KOPT-K1 (cell line): Measurements from ENCODE around the gene RASGRP2.
A peak's percentile ranks its signal among the peaks of the same experiment; 100 is the strongest.

Experiments
- H3K27ac ChIP-seq: fragments of 200-600 bp; sonication (generic); 2 replicates; pipeline ENCODE4 v1.5.1; 2016; ENCODE audit warnings: antibody characterized with exemption, mild to moderate bottlenecking, low read depth, low read length; ENCODE audit not compliant: poor library complexity, severe bottlenecking
- H3K36me3 ChIP-seq: fragments of 200-600 bp; sonication (generic); 2 replicates; pipeline ENCODE4 v1.5.1; 2017; ENCODE audit warnings: antibody characterized with exemption, mild to moderate bottlenecking, low read length, moderate library complexity; ENCODE audit not compliant: insufficient read depth
- H3K9me3 ChIP-seq: fragments of 200-600 bp; sonication (generic); 2 replicates; pipeline ENCODE4 v1.5.1; 2017; ENCODE audit warnings: antibody characterized with exemption, low read length, mild to moderate bottlenecking; ENCODE audit not compliant: insufficient read depth, poor library complexity, severe bottlenecking

RASGRP2 gene

DNA sequence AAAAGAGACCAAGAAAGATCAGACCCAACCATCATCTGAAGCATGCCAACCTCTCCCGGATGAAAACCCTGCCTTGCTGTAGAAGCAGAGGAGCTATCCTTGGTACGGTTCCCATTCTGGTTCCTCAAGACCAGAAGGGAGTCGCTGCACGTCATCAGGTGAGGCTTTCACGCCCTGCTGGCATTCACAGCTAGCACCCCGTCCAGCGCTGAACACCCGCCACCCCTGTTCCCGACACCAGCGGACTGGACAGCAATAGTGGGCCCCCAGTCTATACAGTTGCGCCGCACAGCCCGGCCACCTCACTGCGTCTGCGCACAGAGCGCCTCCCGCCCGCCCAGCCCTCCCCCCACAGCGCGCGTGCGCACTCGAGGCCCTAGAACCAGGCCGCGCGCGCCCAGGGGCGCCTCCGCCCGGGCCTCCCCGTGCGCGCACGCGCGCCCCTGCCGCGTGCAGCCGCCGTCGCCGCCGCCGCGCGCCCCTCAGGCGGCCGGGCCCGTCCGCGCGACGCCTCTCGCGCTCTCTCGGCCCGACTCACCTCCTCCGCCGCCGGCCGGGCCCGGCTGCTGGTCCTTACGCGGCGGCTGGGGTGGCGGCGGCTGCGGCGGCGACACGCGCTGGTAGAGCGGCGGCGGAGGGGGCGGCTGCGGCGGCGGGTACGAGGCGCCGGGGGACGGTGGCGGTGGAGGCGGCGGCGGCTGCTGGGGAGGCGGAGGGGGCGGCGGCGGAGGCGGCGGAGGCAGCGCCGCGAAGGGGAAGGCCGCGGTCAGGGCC, 33.7 kb upstream of the RASGRP2 start:
- Histone ChIP-seq H3K27ac (peak overlapping the region; percentile 94), H3K36me3 (peaks cover 49% of the 10 kb centered on the region)

GRCh38 chr11:64776875-64777274, 32.9 kb upstream of the RASGRP2 start:
- H3K9me3 ChIP-seq: no peaks in the 10 kb centered on the region
- peaks cover 57% of the 10 kb centered on the region for H3K36me3 ChIP-seq
- peak overlapping the region; percentile 94 for H3K27ac ChIP-seq

More for the DNA sequence above, 33.7 kb upstream of the RASGRP2 start:
- no peaks in the 10 kb centered on the region for H3K9me3 ChIP-seq

DNA sequence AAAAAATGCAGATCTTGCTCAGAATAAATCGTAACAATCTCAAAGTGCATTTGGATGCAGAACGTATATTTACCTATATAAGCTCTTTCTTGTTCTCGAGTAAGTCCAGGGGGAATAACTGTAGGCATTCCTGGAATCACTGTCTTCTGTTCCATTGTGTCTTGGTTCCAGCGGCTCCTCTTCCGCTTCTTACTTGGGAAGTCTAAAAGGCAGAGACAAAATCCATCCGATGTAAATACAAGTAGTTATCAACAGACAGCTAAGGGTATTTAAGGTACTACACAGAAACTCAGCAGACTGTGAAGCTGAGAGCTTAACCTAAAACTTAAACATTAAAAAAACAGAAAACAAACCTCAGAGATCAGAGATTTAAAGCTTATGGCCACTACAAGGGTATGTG, 32.5 kb upstream of the RASGRP2 start:
- Histone ChIP-seq H3K9me3 (no peaks in the 10 kb centered on the region), H3K36me3 (peaks cover 61% of the 10 kb centered on the region), H3K27ac (no peak overlapping the region)

- no peaks in the 10 kb centered on the region for H3K9me3 ChIP-seq
- H3K27ac ChIP-seq: no peak overlapping the region
- peaks cover 84% of the 10 kb centered on the region for H3K36me3 ChIP-seq
Measured at GRCh38 chr11:64774144-64774543, 30.2 kb upstream of the RASGRP2 start.

DNA sequence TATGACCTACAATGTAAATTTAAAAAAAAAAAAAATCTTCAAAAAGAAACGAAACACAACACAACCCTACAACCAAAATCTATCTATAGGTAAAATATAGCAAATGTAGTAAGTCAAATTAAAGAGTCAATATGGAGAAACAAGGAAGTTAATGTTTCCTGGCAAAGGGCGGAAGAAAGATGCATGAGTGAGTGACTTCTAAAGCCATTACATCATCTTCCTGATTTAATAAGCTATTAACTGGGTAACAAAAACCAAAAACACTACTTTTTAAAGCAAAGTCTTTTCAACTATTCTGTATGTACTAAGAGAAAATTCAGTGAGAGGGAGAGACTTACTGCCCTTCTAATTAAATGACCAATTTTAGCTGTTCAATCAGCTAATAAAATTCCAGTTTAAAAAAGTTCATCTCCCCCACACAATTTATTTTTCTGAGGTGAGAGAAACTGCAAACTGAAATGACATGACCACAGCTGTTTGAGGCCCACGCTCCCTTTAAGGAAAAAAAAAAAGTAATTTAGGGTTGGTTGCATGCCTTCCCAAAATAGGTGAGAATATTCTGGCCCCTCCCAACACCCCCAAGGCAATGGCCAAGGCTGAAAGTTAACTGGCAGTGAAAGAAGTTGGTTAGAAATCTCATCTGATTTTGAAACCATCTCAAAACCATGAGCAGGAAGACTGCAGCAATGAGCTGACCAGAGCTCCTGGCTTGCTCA, 28.5 kb upstream of the RASGRP2 start:
- H3K27ac ChIP-seq: no peak overlapping the region
- H3K36me3 ChIP-seq: peaks cover 100% of the 10 kb centered on the region

GRCh38 chr11:64771861-64772260, 27.9 kb upstream of the RASGRP2 start:
- Histone ChIP-seq H3K27ac (no peak overlapping the region), H3K9me3 (no peaks in the 10 kb centered on the region), H3K36me3 (peaks cover 100% of the 10 kb centered on the region)

More for the DNA sequence above, 28.5 kb upstream of the RASGRP2 start:
- H3K9me3 ChIP-seq: no peaks in the 10 kb centered on the region

GRCh38 chr11:64770120-64770519, 26.2 kb upstream of the RASGRP2 start:
- Histone ChIP-seq H3K27ac (no peak overlapping the region), H3K9me3 (no peaks in the 10 kb centered on the region), H3K36me3 (peaks cover 99% of the 10 kb centered on the region)

DNA sequence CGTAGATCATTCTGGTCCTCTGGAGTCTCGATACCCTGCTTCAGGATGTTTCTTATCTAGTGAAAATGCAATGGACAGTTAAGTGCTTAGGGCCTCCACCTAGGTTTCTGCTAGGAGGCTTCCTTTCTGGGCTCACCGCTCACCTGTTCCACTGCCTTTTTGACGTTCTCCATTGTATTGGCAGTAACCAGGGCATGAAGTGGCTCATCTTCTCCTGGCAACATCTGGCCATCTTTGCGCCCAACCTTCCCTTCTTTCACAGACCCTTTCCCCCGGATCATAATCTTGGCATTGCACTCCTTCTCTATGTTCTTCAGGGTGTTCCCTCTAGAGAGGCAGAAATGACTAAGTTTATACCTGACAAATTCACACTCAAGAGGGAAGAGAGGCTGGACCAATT, 25.3 kb upstream of the RASGRP2 start:
- Histone ChIP-seq H3K27ac (no peak overlapping the region), H3K36me3 (peaks cover 97% of the 10 kb centered on the region), H3K9me3 (no peaks in the 10 kb centered on the region)

GRCh38 chr11:64768300-64768694, 24.4 kb upstream of the RASGRP2 start:
- H3K27ac ChIP-seq: no peak overlapping the region
- H3K9me3 ChIP-seq: no peaks in the 10 kb centered on the region
- H3K36me3 ChIP-seq: peaks cover 96% of the 10 kb centered on the region

DNA sequence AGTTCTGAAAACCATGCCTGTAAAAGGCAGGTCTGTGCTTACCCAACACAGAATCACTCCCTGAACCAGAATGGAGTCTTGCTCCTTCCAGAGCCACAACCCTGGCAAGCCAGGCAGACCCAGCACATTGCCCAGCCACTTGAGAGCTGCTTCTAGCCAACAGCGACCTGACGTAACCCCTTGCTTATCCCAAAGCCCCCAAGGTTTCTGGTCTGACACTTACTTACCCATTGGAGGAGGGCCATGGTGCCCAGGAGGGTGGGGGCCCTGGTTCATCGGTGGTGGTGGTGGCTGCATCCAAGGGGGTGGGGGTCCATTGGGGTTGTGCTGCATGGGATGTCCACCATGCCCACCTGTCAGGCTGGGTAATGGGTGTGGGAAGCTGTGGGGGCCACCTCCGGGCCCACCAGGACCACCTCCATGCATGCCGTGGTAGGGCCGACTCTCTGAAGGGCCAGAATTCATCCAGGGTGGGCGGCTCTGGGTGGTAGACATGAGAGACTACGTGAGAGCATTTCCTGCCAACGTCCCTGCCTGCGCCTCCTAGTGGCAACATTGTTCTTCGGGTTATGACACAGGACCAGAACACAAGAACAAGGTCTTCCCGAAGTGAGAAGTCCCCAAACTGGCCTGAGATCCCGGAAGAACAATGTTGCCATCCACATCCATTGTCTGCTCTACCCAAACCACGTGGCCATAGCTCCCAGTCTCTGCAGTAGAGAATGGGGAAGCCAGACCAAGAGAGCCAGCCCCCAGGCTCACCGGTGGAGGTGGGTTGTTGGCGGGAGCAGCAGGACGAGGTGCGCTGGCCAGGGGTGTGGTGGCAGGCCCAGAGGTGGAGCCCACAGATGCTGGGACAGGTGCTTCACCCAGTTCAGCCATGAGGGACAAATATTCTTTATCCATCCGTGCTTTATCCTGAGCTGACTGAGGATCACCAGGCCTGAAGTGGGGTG, 23.7 kb upstream of the RASGRP2 start:
- Histone ChIP-seq H3K9me3 (no peaks in the 10 kb centered on the region), H3K27ac (peak overlapping the region; percentile 20), H3K36me3 (peaks cover 96% of the 10 kb centered on the region)

- Histone ChIP-seq H3K36me3 (peaks cover 96% of the 10 kb centered on the region), H3K9me3 (no peaks in the 10 kb centered on the region), H3K27ac (peak overlapping the region; percentile 20)
Measured at GRCh38 chr11:64766881-64767280, 22.9 kb upstream of the RASGRP2 start.

- Histone ChIP-seq H3K9me3 (no peaks in the 10 kb centered on the region), H3K27ac (no peak overlapping the region), H3K36me3 (peaks cover 95% of the 10 kb centered on the region)
Measured at GRCh38 chr11:64765851-64766665, 22.1 kb upstream of the RASGRP2 start.

DNA sequence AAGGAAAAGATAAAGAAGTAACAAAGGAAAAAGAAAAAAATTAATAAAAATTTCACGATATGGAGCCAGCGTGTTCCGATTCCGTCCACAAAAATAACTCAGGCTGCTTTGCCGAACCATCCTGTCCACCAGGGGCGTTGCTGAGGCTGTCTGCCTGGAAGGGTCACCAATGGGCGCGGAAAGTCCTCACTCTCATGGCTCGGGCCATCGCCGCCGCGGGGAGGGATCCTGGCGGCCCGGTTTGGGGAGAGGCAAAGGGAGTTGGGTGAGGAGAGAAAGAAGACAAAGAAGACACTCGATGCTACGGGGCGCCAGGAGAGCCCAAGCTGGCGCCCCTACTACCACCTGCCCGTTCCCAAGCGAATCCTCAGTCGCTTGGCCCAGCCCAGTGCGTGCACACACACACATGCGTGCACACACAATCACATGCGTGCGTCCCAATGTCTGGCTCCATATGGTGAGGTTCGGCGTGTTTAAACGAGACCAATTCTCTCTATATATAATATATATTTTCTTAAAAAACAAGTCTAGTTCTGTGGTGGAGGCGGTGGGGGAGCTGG, 21.4 kb upstream of the RASGRP2 start:
- Histone ChIP-seq H3K27ac (no peak overlapping the region), H3K36me3 (peaks cover 95% of the 10 kb centered on the region), H3K9me3 (no peaks in the 10 kb centered on the region)

DNA sequence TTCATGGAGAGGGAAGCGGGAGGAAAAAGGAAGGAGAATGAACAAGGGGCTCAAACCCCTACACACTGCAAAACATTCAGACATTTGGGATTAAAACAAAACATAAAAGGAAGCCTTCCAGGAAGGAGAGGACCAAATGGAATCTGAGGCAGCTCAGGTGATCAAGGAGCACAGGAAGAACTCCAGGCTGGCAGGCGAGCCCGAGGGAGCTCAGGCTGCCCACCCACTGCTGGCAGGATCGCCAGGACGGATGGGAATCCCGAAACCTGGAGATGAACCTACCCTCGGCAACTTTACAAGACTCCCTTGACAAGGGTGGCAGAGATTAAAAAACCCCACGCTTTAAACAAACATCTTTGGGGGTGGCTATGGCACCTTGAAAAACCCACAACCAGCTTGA, 20.8 kb upstream of the RASGRP2 start:
- H3K36me3 ChIP-seq: peaks cover 89% of the 10 kb centered on the region
- no peaks in the 10 kb centered on the region for H3K9me3 ChIP-seq
- H3K27ac ChIP-seq: peak overlapping the region; percentile 64
